Neural progenitor cell (in vitro differentiated cells): ENCODE results near the gene CALB2. TPM values are rescaled to one million over a fixed set of nuclear protein-coding genes. Genes with fewer than 3 reads are reported as not detected.
A peak's percentile ranks its signal among the peaks of the same experiment; 100 is the strongest.

Experiments used
- DNase-seq: peaks from one replicate; pipeline ENCODE4 v3.0.0-alpha.2; 2016; ENCODE audit warnings: low spot score
- H2AFZ ChIP-seq: fragments of 200-600 bp; sonication (generic); replicated peaks from 2 replicates; pipeline ENCODE4 v1.6.1; 2016; ENCODE audit warnings: antibody characterized with exemption
- H3F3A ChIP-seq: fragments of 200-600 bp; sonication (generic); 2 replicates; pipeline ENCODE4 v1.6.1; 2016; ENCODE audit warnings: antibody characterized with exemption, low read depth
- H3K27ac ChIP-seq: fragments of 200-600 bp; sonication (generic); 2 replicates; pipeline ENCODE4 v1.5.1; 2016; ENCODE audit warnings: mild to moderate bottlenecking
- H3K27me3 ChIP-seq: fragments of 200-600 bp; sonication (generic); 2 replicates; pipeline ENCODE4 v1.6.1; 2016; ENCODE audit warnings: mild to moderate bottlenecking, moderate library complexity
- H3K36me3 ChIP-seq: fragments of 200-600 bp; sonication (generic); 2 replicates; pipeline ENCODE4 v1.5.1; 2016
- H3K4me1 ChIP-seq: fragments of 200-600 bp; sonication (generic); 2 replicates; pipeline ENCODE4 v1.6.1; 2016; ENCODE audit warnings: mixed run types
- H3K4me2 ChIP-seq: fragments of 200-600 bp; sonication (generic); 2 replicates; pipeline ENCODE4 v1.6.1; 2016
- H3K4me3 ChIP-seq: fragments of 200-600 bp; sonication (generic); 2 replicates; pipeline ENCODE4 v1.5.1; 2016
- H3K79me2 ChIP-seq: fragments of 200-600 bp; sonication (generic); 2 replicates; pipeline ENCODE4 v1.6.1; 2016; ENCODE audit warnings: low read depth
- H3K9ac ChIP-seq: fragments of 200-600 bp; sonication (generic); 2 replicates; pipeline ENCODE4 v1.6.1; 2016
- H3K9me3 ChIP-seq: fragments of 200-600 bp; sonication (generic); 2 replicates; pipeline ENCODE4 v1.5.1; 2016; ENCODE audit warnings: low read depth
- H4K20me1 ChIP-seq: fragments of 200-600 bp; sonication (generic); 2 replicates; pipeline ENCODE4 v1.6.1; 2016; ENCODE audit warnings: low read depth
- H3K27ac Mint-ChIP-seq: 3 replicates; pipeline ENCODE4 v1.8.0; 2021; ENCODE audit warnings: mixed read lengths
- H3K27me3 Mint-ChIP-seq: 2 replicates; pipeline ENCODE4 v1.8.0; 2022; ENCODE audit warnings: low read depth, mild to moderate bottlenecking, inconsistent platforms, moderate library complexity, mixed read lengths; ENCODE audit not compliant: insufficient read depth
- H3K36me3 Mint-ChIP-seq: 3 replicates; pipeline ENCODE4 v1.8.0; 2021; ENCODE audit warnings: mixed read lengths
- H3K4me1 Mint-ChIP-seq: 3 replicates; pipeline ENCODE4 v1.8.0; 2021; ENCODE audit warnings: mixed read lengths
- H3K4me3 Mint-ChIP-seq: 3 replicates; pipeline ENCODE4 v1.8.0; 2021; ENCODE audit warnings: mild to moderate bottlenecking, moderate library complexity, mixed read lengths
- H3K9me3 Mint-ChIP-seq: 3 replicates; pipeline ENCODE4 v1.8.0; 2020; ENCODE audit warnings: mixed read lengths
- CTCF ChIP-seq: fragments of 200-600 bp; sonication (generic); IDR thresholded peaks from 2 replicates; pipeline ENCODE4 v1.5.1; 2017; ENCODE audit warnings: antibody characterized with exemption, mild to moderate bottlenecking
- EZH2 ChIP-seq: fragments of 200-600 bp; sonication (generic); IDR thresholded peaks from 2 replicates; pipeline ENCODE4 v1.6.1; 2017; ENCODE audit warnings: antibody characterized with exemption, mild to moderate bottlenecking, moderate library complexity
- EZH2phosphoT487 ChIP-seq: fragments of 200-600 bp; sonication (generic); IDR thresholded peaks from 2 replicates; pipeline ENCODE4 v1.6.1; 2017; ENCODE audit warnings: antibody characterized with exemption
- total RNA-seq: library from RNA; depleted of rRNA; stranded (reverse); fragments of >200 nt; gene quantifications from 2 replicates; pipeline ENCODE4 v1.2.3, GENCODE V29; 2015; ENCODE audit warnings: low replicate concordance

Gene CALB2
- total RNA-seq, 1 donor from 2014 or later, result not detected

GRCh38 chr16:71364133-71364681 is 5.7 kb downstream of the CALB2 start:
- no peak overlapping the region for H3K4me3 Mint-ChIP-seq

GRCh38 chr16:71365021-71365420 is 6.5 kb downstream of the CALB2 start:
- Histone ChIP-seq H3K4me2 (no peak overlapping the region), H3K9me3 (no peaks in the 10 kb centered on the region), H3K4me1 (no peaks in the 10 kb centered on the region), H3K36me3 (no peaks in the 10 kb centered on the region), H2AFZ (no peak overlapping the region), H3K4me3 (no peak overlapping the region), H3K27ac (no peak overlapping the region), H3K79me2 (no peaks in the 10 kb centered on the region), H4K20me1 (no peaks in the 10 kb centered on the region), H3K27me3 (peaks cover 6% of the 10 kb centered on the region), H3F3A (no peaks in the 10 kb centered on the region), H3K9ac (no peak overlapping the region)
- Mint-ChIP-seq H3K27me3 (peaks cover 9% of the 10 kb centered on the region), H3K27ac (no peak overlapping the region), H3K9me3 (no peaks in the 10 kb centered on the region), H3K4me3 (no peak overlapping the region), H3K4me1 (peaks cover 3% of the 10 kb centered on the region), H3K36me3 (no peaks in the 10 kb centered on the region)
- TF ChIP-seq EZH2phosphoT487 (no peak), EZH2 (no peak)
- DNase-seq, result no peak

More at GRCh38 chr16:71364133-71364681, 5.7 kb downstream of the CALB2 start:
- no peak overlapping the region for H3K4me3 ChIP-seq
- H3K4me1 ChIP-seq, result no peaks in the 10 kb centered on the region
- no peaks in the 10 kb centered on the region for H4K20me1 ChIP-seq
- no peak overlapping the region for H3K4me2 ChIP-seq
- H3K36me3 Mint-ChIP-seq, result no peaks in the 10 kb centered on the region
- H3K9ac ChIP-seq, result no peak overlapping the region
- H3K27me3 ChIP-seq, result peaks cover 14% of the 10 kb centered on the region
- H3K9me3 Mint-ChIP-seq, result no peaks in the 10 kb centered on the region
- no peaks in the 10 kb centered on the region for H3K79me2 ChIP-seq
- no peaks in the 10 kb centered on the region for H3K9me3 ChIP-seq
- H2AFZ ChIP-seq, result no peak overlapping the region
- H3K27me3 Mint-ChIP-seq, result peaks cover 7% of the 10 kb centered on the region
- H3K4me1 Mint-ChIP-seq, result peaks cover 3% of the 10 kb centered on the region
- TF ChIP-seq EZH2 (no peak), EZH2phosphoT487 (no peak), CTCF (no peak)
- no peaks in the 10 kb centered on the region for H3K36me3 ChIP-seq
- peak overlapping the region; percentile 90 for H3K27ac Mint-ChIP-seq
- no peak overlapping the region for H3K27ac ChIP-seq
- no peaks in the 10 kb centered on the region for H3F3A ChIP-seq
- no peak for DNase-seq

- H3F3A ChIP-seq, result no peaks in the 10 kb centered on the region
- TF ChIP-seq EZH2phosphoT487 (no peak), CTCF (peak; percentile 78)
These were observed 8.9 kb downstream of the CALB2 start for GRCh38 chr16:71367241-71367976.

GRCh38 chr16:71368958-71369357 is 10.4 kb downstream of the CALB2 start:
- H3K4me3 ChIP-seq, result no peak overlapping the region
- no peaks in the 10 kb centered on the region for H3K27me3 ChIP-seq
- no peak overlapping the region for H3K27ac ChIP-seq
- no peaks in the 10 kb centered on the region for H4K20me1 ChIP-seq
- Mint-ChIP-seq H3K27me3 (peaks cover 6% of the 10 kb centered on the region), H3K4me3 (no peak overlapping the region), H3K9me3 (no peaks in the 10 kb centered on the region), H3K27ac (no peak overlapping the region), H3K36me3 (no peaks in the 10 kb centered on the region), H3K4me1 (peaks cover 3% of the 10 kb centered on the region)
- TF ChIP-seq EZH2phosphoT487 (no peak), EZH2 (no peak), CTCF (no peak)
- H3K4me2 ChIP-seq, result no peak overlapping the region
- no peaks in the 10 kb centered on the region for H3K4me1 ChIP-seq
- no peaks in the 10 kb centered on the region for H3F3A ChIP-seq
- no peak overlapping the region for H2AFZ ChIP-seq
- no peak for DNase-seq
- no peaks in the 10 kb centered on the region for H3K79me2 ChIP-seq
- no peak overlapping the region for H3K9ac ChIP-seq
- H3K9me3 ChIP-seq, result no peaks in the 10 kb centered on the region
- H3K36me3 ChIP-seq, result no peaks in the 10 kb centered on the region

More at GRCh38 chr16:71367241-71367976, 8.9 kb downstream of the CALB2 start:
- H3K36me3 Mint-ChIP-seq, result no peaks in the 10 kb centered on the region
- H3K9me3 ChIP-seq, result no peaks in the 10 kb centered on the region
- no peaks in the 10 kb centered on the region for H3K9me3 Mint-ChIP-seq
- no peaks in the 10 kb centered on the region for H4K20me1 ChIP-seq
- H3K4me1 ChIP-seq, result no peaks in the 10 kb centered on the region
- no peak overlapping the region for H3K4me3 Mint-ChIP-seq
- H3K4me3 ChIP-seq, result no peak overlapping the region
- no peak overlapping the region for H3K27ac ChIP-seq
- H3K27ac Mint-ChIP-seq, result no peak overlapping the region
- H3K27me3 Mint-ChIP-seq, result peaks cover 6% of the 10 kb centered on the region
- no peaks in the 10 kb centered on the region for H3K27me3 ChIP-seq
- no peak overlapping the region for H3K4me2 ChIP-seq
- no peaks in the 10 kb centered on the region for H3K79me2 ChIP-seq
- H3K36me3 ChIP-seq, result no peaks in the 10 kb centered on the region
- H3K4me1 Mint-ChIP-seq, result peaks cover 3% of the 10 kb centered on the region
- peak overlapping the region; percentile 61 for H2AFZ ChIP-seq
- peak; percentile 89 for DNase-seq
- no peak overlapping the region for H3K9ac ChIP-seq
